Measurements from ENCODE around the gene PPT1. TPM values are rescaled to one million over a fixed set of nuclear protein-coding genes. Genes with fewer than 3 reads are reported as not detected.

The PPT1 gene
- polyA plus RNA-seq, 1 donor (not counting 4 experiments of a cell fraction or from before 2014, with no cell fraction given), result 58.9 TPM

DNA sequence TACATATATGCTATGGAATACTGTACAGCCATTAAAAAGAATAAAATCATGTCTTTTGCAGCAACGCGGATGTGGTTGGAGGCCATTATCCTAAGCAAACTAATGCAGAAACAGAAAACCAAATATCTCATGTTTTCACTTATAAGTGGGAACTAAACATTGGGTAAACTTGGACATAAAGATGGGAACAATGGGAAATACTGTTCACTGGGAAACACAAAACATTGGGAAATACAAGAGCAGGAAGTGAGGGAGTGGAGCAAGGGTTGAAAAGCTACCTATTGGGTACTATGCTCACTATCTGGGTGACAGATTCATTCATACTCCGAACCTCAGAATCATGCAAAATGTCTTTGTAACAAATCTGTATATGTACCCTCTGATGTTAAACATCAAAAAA is 17.3 kb upstream of the PPT1 start:
- H3K36me3 ChIP-seq (ENCODE audit: control insufficient read depth in 2 of 2, extremely low read depth in 1 of 2, insufficient read depth in 2 of 2, low read length in 2 of 2), result no peaks in the 10 kb centered on the region
- FAIRE-seq (no peak), DNase-seq (ENCODE audit: low read depth, low spot score) (no peak)
- no peaks in the 10 kb centered on the region for H3K27me3 ChIP-seq (ENCODE audit: control insufficient read depth, extremely low read depth, insufficient read depth, low read length)
- TF ChIP-seq EZH2 (IDR thresholded peaks at IDR 0.05; ENCODE audit: low read length), result no peak
- TF ChIP-seq, protein P1, sequence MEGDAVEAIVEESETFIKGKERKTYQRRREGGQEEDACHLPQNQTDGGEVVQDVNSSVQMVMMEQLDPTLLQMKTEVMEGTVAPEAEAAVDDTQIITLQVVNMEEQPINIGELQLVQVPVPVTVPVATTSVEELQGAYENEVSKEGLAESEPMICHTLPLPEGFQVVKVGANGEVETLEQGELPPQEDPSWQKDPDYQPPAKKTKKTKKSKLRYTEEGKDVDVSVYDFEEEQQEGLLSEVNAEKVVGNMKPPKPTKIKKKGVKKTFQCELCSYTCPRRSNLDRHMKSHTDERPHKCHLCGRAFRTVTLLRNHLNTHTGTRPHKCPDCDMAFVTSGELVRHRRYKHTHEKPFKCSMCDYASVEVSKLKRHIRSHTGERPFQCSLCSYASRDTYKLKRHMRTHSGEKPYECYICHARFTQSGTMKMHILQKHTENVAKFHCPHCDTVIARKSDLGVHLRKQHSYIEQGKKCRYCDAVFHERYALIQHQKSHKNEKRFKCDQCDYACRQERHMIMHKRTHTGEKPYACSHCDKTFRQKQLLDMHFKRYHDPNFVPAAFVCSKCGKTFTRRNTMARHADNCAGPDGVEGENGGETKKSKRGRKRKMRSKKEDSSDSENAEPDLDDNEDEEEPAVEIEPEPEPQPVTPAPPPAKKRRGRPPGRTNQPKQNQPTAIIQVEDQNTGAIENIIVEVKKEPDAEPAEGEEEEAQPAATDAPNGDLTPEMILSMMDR (optimal IDR thresholded peaks at IDR 0.05 in 1 of 3, IDR thresholded peaks at IDR 0.05 in 1 of 3, conservative IDR thresholded peaks at IDR 0.05 in 1 of 3; ENCODE audit: extremely low read depth in 1 of 3, insufficient read depth in 2 of 3, low read length in 3 of 3), result no peak
- H3K4me2 ChIP-seq (ENCODE audit: control insufficient read depth, extremely low read depth, insufficient read depth, low read depth, low read length), result no peak overlapping the region
- no peak overlapping the region for H3K9ac ChIP-seq (ENCODE audit: control insufficient read depth, extremely low read depth, insufficient read depth, low read length)
- no peak overlapping the region for H3K27ac ChIP-seq (ENCODE audit: control insufficient read depth, insufficient read depth, low read length)
- H3K9me3 ChIP-seq (ENCODE audit: control insufficient read depth, low read depth, low read length), result no peaks in the 10 kb centered on the region
- no peak overlapping the region for H3K4me3 ChIP-seq (ENCODE audit: control insufficient read depth in 2 of 3, extremely low read depth in 1 of 3, insufficient read depth in 2 of 3, low read depth in 1 of 3, low read length in 3 of 3)
- no peaks in the 10 kb centered on the region for H3K9me1 ChIP-seq (ENCODE audit: control insufficient read depth, extremely low read depth, insufficient read depth, low read length)
- H3K4me1 ChIP-seq (ENCODE audit: control insufficient read depth, extremely low read depth, insufficient read depth, low read length), result no peaks in the 10 kb centered on the region
- no peaks in the 10 kb centered on the region for H3K79me2 ChIP-seq (ENCODE audit: control insufficient read depth, insufficient read depth, low read length)
- H2AFZ ChIP-seq (ENCODE audit: control insufficient read depth, low read length), result no peak overlapping the region
- dilution Hi-C loops (cut with MboI; ENCODE audit: extremely low pct_ligation_motif_present, low sequenced_read_pairs), result no loop called here
- H4K20me1 ChIP-seq (ENCODE audit: control insufficient read depth, extremely low read depth, insufficient read depth, low read length), result no peaks in the 10 kb centered on the region

DNA sequence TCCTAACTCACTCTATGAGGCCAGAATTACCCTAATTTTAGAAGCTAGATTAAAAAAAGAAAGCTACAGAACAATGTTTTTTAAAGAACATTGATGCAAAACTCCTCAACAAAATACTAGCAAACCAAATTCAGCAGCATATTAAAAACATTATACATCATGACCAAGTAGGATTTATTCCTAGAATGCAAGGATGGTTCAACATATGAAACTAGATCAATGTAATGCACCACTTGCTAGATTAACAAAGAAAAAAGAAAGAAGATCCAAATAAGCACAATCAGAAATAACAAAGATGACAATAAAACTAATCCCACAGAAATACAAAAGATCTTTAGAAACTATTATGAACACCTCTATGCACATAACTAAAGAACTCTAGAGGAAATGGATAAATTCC is 13.3 kb upstream of the PPT1 start:
- no peak for FAIRE-seq
- no peaks in the 10 kb centered on the region for H3K36me3 ChIP-seq (ENCODE audit: control insufficient read depth in 2 of 2, extremely low read depth in 1 of 2, insufficient read depth in 2 of 2, low read length in 2 of 2)
- H3K4me3 ChIP-seq (ENCODE audit: control insufficient read depth in 2 of 3, extremely low read depth in 1 of 3, insufficient read depth in 2 of 3, low read depth in 1 of 3, low read length in 3 of 3), result no peak overlapping the region
- no peak overlapping the region for H3K9ac ChIP-seq (ENCODE audit: control insufficient read depth, extremely low read depth, insufficient read depth, low read length)
- dilution Hi-C loops (cut with MboI; ENCODE audit: extremely low pct_ligation_motif_present, low sequenced_read_pairs), result no loop called here
- no peak overlapping the region for H3K27ac ChIP-seq (ENCODE audit: control insufficient read depth, insufficient read depth, low read length)
- H3K79me2 ChIP-seq (ENCODE audit: control insufficient read depth, insufficient read depth, low read length), result no peaks in the 10 kb centered on the region
- no peaks in the 10 kb centered on the region for H3K9me1 ChIP-seq (ENCODE audit: control insufficient read depth, extremely low read depth, insufficient read depth, low read length)
- no peak overlapping the region for H2AFZ ChIP-seq (ENCODE audit: control insufficient read depth, low read length)
- H4K20me1 ChIP-seq (ENCODE audit: control insufficient read depth, extremely low read depth, insufficient read depth, low read length), result no peaks in the 10 kb centered on the region
- no peak overlapping the region for H3K4me2 ChIP-seq (ENCODE audit: control insufficient read depth, extremely low read depth, insufficient read depth, low read depth, low read length)
- H3K4me1 ChIP-seq (ENCODE audit: control insufficient read depth, extremely low read depth, insufficient read depth, low read length), result peaks cover 10% of the 10 kb centered on the region
- no peaks in the 10 kb centered on the region for H3K9me3 ChIP-seq (ENCODE audit: control insufficient read depth, low read depth, low read length)
- TF ChIP-seq EZH2 (IDR thresholded peaks at IDR 0.05; ENCODE audit: low read length), result no peak
- DNase-seq (ENCODE audit: low read depth, low spot score), result no peak
- H3K27me3 ChIP-seq (ENCODE audit: control insufficient read depth, extremely low read depth, insufficient read depth, low read length), result no peaks in the 10 kb centered on the region

DNA sequence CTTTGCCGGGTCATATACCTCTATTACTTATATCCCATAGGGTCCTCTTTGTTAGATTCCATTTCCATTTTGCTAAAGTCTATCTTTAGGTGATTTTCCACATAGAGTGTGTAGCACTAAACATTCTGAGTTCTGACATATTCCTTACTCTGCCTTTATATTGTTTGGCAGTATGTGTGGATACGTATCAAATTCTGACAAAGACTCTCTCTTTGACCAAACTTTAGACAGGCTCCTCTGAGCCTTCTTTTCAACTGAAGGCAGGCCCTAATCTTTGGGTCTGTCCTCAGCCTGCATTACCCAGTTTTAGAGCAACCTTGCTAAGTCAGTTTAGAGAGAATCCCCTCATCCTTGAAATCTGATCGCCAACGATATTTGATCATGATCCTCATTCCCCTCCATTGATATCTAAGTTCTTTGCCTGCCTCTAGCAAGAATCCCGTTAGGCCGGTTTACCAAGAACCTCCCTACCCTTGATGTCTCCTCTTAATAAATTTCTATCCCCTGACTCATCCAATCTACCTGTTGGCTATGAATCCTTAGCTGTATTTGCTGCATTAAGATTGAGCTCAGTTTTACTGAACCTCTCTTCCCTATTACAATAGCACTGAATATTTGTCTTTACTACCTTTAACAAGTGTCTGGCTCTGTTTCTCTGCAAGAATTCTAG is 10.4 kb upstream of the PPT1 start:
- no peaks in the 10 kb centered on the region for H3K9me3 ChIP-seq (ENCODE audit: control insufficient read depth, low read depth, low read length)
- no peaks in the 10 kb centered on the region for H4K20me1 ChIP-seq (ENCODE audit: control insufficient read depth, extremely low read depth, insufficient read depth, low read length)
- peak overlapping the region in 2 of 3 experiments; percentile 50 to 57 for H3K4me3 ChIP-seq (ENCODE audit: control insufficient read depth in 2 of 3, extremely low read depth in 1 of 3, insufficient read depth in 2 of 3, low read depth in 1 of 3, low read length in 3 of 3)
- no peak overlapping the region for H3K9ac ChIP-seq (ENCODE audit: control insufficient read depth, extremely low read depth, insufficient read depth, low read length)
- dilution Hi-C loops (cut with MboI; ENCODE audit: extremely low pct_ligation_motif_present, low sequenced_read_pairs), result no loop called here
- H3K9me1 ChIP-seq (ENCODE audit: control insufficient read depth, extremely low read depth, insufficient read depth, low read length), result no peaks in the 10 kb centered on the region
- peak overlapping the region; percentile 46 for H3K27ac ChIP-seq (ENCODE audit: control insufficient read depth, insufficient read depth, low read length)
- H3K4me1 ChIP-seq (ENCODE audit: control insufficient read depth, extremely low read depth, insufficient read depth, low read length), result peaks cover 10% of the 10 kb centered on the region
- H3K27me3 ChIP-seq (ENCODE audit: control insufficient read depth, extremely low read depth, insufficient read depth, low read length), result no peaks in the 10 kb centered on the region
- FAIRE-seq (peak; percentile 97), DNase-seq (ENCODE audit: low read depth, low spot score) (peak; percentile 30)
- peak overlapping the region; percentile 94 for H3K4me2 ChIP-seq (ENCODE audit: control insufficient read depth, extremely low read depth, insufficient read depth, low read depth, low read length)
- no peaks in the 10 kb centered on the region for H3K36me3 ChIP-seq (ENCODE audit: control insufficient read depth in 2 of 2, extremely low read depth in 1 of 2, insufficient read depth in 2 of 2, low read length in 2 of 2)
- TF ChIP-seq, protein P1 (optimal IDR thresholded peaks at IDR 0.05 in 1 of 3, IDR thresholded peaks at IDR 0.05 in 1 of 3, conservative IDR thresholded peaks at IDR 0.05 in 1 of 3; ENCODE audit: extremely low read depth in 1 of 3, insufficient read depth in 2 of 3, low read length in 3 of 3), result no peak
- TF ChIP-seq EZH2 (IDR thresholded peaks at IDR 0.05; ENCODE audit: low read length), result no peak
- peak overlapping the region; percentile 94 for H2AFZ ChIP-seq (ENCODE audit: control insufficient read depth, low read length)
- H3K79me2 ChIP-seq (ENCODE audit: control insufficient read depth, insufficient read depth, low read length), result no peaks in the 10 kb centered on the region

All from keratinocyte (primary cell).